Measurements from ENCODE around the gene MAB21L1.

MAB21L1 gene

GRCh38 chr13:35479706-35480105, 3.2 kb upstream of the MAB21L1 start:
- no peak for DNase-seq (ENCODE audit: low read depth)

- DNase-seq (ENCODE audit: low read depth) = peak; percentile 12
These were observed 2.6 kb upstream of the MAB21L1 start for GRCh38 chr13:35479038-35479492.

- DNase-seq (ENCODE audit: low read depth) = no peak
These were observed 2.0 kb upstream of the MAB21L1 start for GRCh38 chr13:35478271-35479037.

GRCh38 chr13:35477386-35477946, 977 bp upstream of the MAB21L1 start:
- DNase-seq (ENCODE audit: low read depth) = no peak

GRCh38 chr13:35475212-35475959, 1.1 kb downstream of the MAB21L1 start:
- DNase-seq (ENCODE audit: low read depth) = peak; percentile 18

GRCh38 chr13:35474496-35475211, 1.8 kb downstream of the MAB21L1 start:
- DNase-seq (ENCODE audit: low read depth) = no peak

- no peak for DNase-seq (ENCODE audit: low read depth)
These were observed 2.7 kb downstream of the MAB21L1 start for GRCh38 chr13:35473802-35474201.

GRCh38 chr13:35473206-35473775, 3.2 kb downstream of the MAB21L1 start:
- no peak for DNase-seq (ENCODE audit: low read depth)

GRCh38 chr13:35472323-35472881, 4.1 kb downstream of the MAB21L1 start:
- DNase-seq (ENCODE audit: low read depth) = no peak

GRCh38 chr13:35471706-35472322, 4.7 kb downstream of the MAB21L1 start:
- no peak for DNase-seq (ENCODE audit: low read depth)

- DNase-seq (ENCODE audit: low read depth) = peak; percentile 11
These were observed 5.5 kb downstream of the MAB21L1 start for GRCh38 chr13:35470671-35471661.

- DNase-seq (ENCODE audit: low read depth) = no peak
These were observed 6.5 kb downstream of the MAB21L1 start for GRCh38 chr13:35469806-35470525.

GRCh38 chr13:35468195-35468594, 8.3 kb downstream of the MAB21L1 start:
- DNase-seq (ENCODE audit: low read depth) = peak; percentile 14

GRCh38 chr13:35465371-35465770, 11.1 kb downstream of the MAB21L1 start:
- DNase-seq (ENCODE audit: low read depth) = no peak

- no peak for DNase-seq (ENCODE audit: low read depth)
These were observed 16.4 kb downstream of the MAB21L1 start for GRCh38 chr13:35460061-35460460.

- DNase-seq (ENCODE audit: low read depth) = no peak
These were observed 19.2 kb downstream of the MAB21L1 start for GRCh38 chr13:35457258-35457657.

GRCh38 chr13:35455022-35455421, 21.5 kb downstream of the MAB21L1 start:
- DNase-seq (ENCODE audit: low read depth) = no peak

GRCh38 chr13:35449821-35450220, 26.7 kb downstream of the MAB21L1 start:
- DNase-seq (ENCODE audit: low read depth) = no peak

GRCh38 chr13:35448465-35448864, 28.0 kb downstream of the MAB21L1 start:
- DNase-seq (ENCODE audit: low read depth) = no peak

Data from iris pigment epithelial cell (primary cell).